Spleen (tissue), 11 donors: ENCODE measurements around the gene PNLDC1. TPM values are rescaled to one million over a fixed set of nuclear protein-coding genes. Genes with fewer than 3 reads are reported as not detected.

Experiments
- DNase-seq: peaks from one replicate; pipeline ENCODE4 v3.0.0-alpha.2; 2020
- H3K27ac ChIP-seq, 8 donors: fragments of 200-600 bp; sonication (generic) in 7 of 8; 1 replicate in 4 of 8; 2 replicates in 4 of 8; pipeline versions ENCODE4 v1.5.0 to v1.8.0; 2016 to 2021; ENCODE audit warnings: inconsistent platforms in 4 of 8, mild to moderate bottlenecking in 4 of 8, moderate library complexity in 1 of 8
- H3K27me3 ChIP-seq, 7 donors: fragments of 200-600 bp; sonication (generic) in 6 of 7; replicated peaks in 1 of 7; 1 replicate in 4 of 7; 2 replicates in 3 of 7; pipeline versions ENCODE4 v1.5.0 to v1.8.0; 2016 to 2021; ENCODE audit warnings: inconsistent platforms in 3 of 7, mild to moderate bottlenecking in 1 of 7
- H3K36me3 ChIP-seq, 6 donors: fragments of 200-600 bp; sonication (generic) in 5 of 6; 1 replicate in 4 of 6; 2 replicates in 2 of 6; pipeline versions ENCODE4 v1.5.0 to v1.8.0; 2016 to 2021; ENCODE audit warnings: inconsistent platforms in 2 of 6
- H3K4me1 ChIP-seq, 6 donors: fragments of 200-600 bp; sonication (generic) in 5 of 6; 1 replicate in 3 of 6; 2 replicates in 3 of 6; pipeline versions ENCODE4 v1.5.0 to v1.8.0; 2016 to 2021; ENCODE audit warnings: inconsistent platforms in 3 of 6
- H3K4me3 ChIP-seq, 8 donors: fragments of 200-600 bp; sonication (generic) in 7 of 8; 1 replicate in 4 of 8; 2 replicates in 4 of 8; pipeline versions ENCODE4 v1.5.0 to v1.8.0; 2016 to 2021; ENCODE audit warnings: inconsistent platforms in 4 of 8, mild to moderate bottlenecking in 4 of 8, moderate library complexity in 2 of 8
- H3K9me3 ChIP-seq, 8 donors: fragments of 200-600 bp; sonication (generic) in 7 of 8; 1 replicate in 4 of 8; 2 replicates in 4 of 8; pipeline versions ENCODE4 v1.5.0 to v1.8.0; 2016 to 2021; ENCODE audit warnings: inconsistent platforms in 4 of 8
- CTCF ChIP-seq, 11 experiments: fragments of 200-600 bp in 7 of 11; fragments of 450-650 bp in 4 of 11; sonication (generic) in 4 of 11; IDR thresholded peaks in 8 of 11; conservative IDR thresholded peaks in 3 of 11; 1 replicate in 7 of 11; 2 replicates in 4 of 11; pipeline versions ENCODE4 v1.4.0 to v1.8.0; 2016 to 2021; ENCODE audit warnings: antibody characterized with exemption in 11 of 11, inconsistent platforms in 4 of 11, mild to moderate bottlenecking in 1 of 11
- POLR2A ChIP-seq, 3 donors: fragments of 450-650 bp; IDR thresholded peaks; one replicate each; pipeline ENCODE4 v1.5.1; 2017; ENCODE audit warnings: antibody characterized with exemption in 3 of 3, mild to moderate bottlenecking in 1 of 3
- POLR2AphosphoS5 ChIP-seq, 3 donors: sonication (generic); formaldehyde crosslinking; IDR thresholded peaks; one replicate each; pipeline ENCODE4 v1.5.1; 2017; ENCODE audit warnings: antibody characterized with exemption in 3 of 3
- WGBS, 5 donors: extraction: QIAGEN DNeasy Blood & Tissue Kit in 3 of 5; methylation state at CpG; one replicate each; pipeline versions ENCODE4 v1.1.5 to v1.1.7; 2013 to 2018; 5-methylcytosine and 5-hydroxymethylcytosine counted together
- intact Hi-C: fragments of 100-400 bp; cut with DNase I; formaldehyde crosslinking; loops from one replicate; pipeline ENCODE4 v1.15.0; 2023; ENCODE audit warnings: low total_unique reads
- polyA plus RNA-seq, 3 donors: library from polyadenylated mRNA; stranded (reverse); fragments of 200-250 nt; gene quantifications; one replicate each; pipeline ENCODE4 v1.2.1, GENCODE V29; 2013
- total RNA-seq, 7 donors: library from RNA; depleted of rRNA in 3 of 7; stranded (reverse); fragments of >200 nt in 3 of 7; fragmentation: NEBNext Ultra II Directional in 4 of 7; extraction: Animal tissue kit (Norgen Biotek cat#: 25700) in 4 of 7; gene quantifications; one replicate each; pipeline versions ENCODE4 v1.1.0 to v1.2.1, GENCODE V29; 2016 to 2021
- donor health status: healthy with polysubstance abuse.
- donor health status: DM: no; HTN: no; CAD: no; lungs with moderate emphysema.
- donor health status: DM: no; HTN: no; CAD: no.
- donor health status: Bipolar disorder and iron deficiency.
- donor health status: healthy.
- donor health status: DM: no; HTN: no; CAD: no.
- donor health status: DM: yes; HTN: yes; CAD: no.

The PNLDC1 gene
- total and polyA plus RNA-seq, 10 donors: 0.11 to 1.2 (median 0.32) TPM; not detected in 6

GRCh38 chr6:159788276-159788675 lies 11.8 kb upstream of the PNLDC1 start:
- peaks cover 0 to 65% (median 46%) of the 10 kb centered on the region in 6 donors for H3K36me3 ChIP-seq
- no peaks in the 10 kb centered on the region for H3K9me3 ChIP-seq
- intact Hi-C loops: loop anchor here (10.0 kb wide), 1 partner anchor 53 kb away; no protein-coding TSS in a partner anchor
- WGBS, 5 donors: 34 to 52% (median 42%) methylated on average over 15 of the region's 15 CpGs
- DNase-seq: no peak
- peaks cover 31 to 84% (median 56%) of the 10 kb centered on the region in 6 donors for H3K4me1 ChIP-seq
- peak overlapping the region; percentile 88 to 98 (median 93) for H3K4me3 ChIP-seq
- peak overlapping the region in 7 of 8 donors; percentile 95 to 99 (median 97) for H3K27ac ChIP-seq
- H3K27me3 ChIP-seq: no peaks in the 10 kb centered on the region
- TF ChIP-seq POLR2A (IDR thresholded peaks at IDR 0.05): no peak
- no peak for TF ChIP-seq CTCF (IDR thresholded peaks at IDR 0.05 in 8 of 11, conservative IDR thresholded peaks at IDR 0.05 in 3 of 11)
- no peak for TF ChIP-seq POLR2AphosphoS5 (IDR thresholded peaks at IDR 0.05)

GRCh38 chr6:159788753-159789376 lies 11.2 kb upstream of the PNLDC1 start:
- 0 to 1% (median 0%) methylated on average over 38 to 60 of the region's 60 CpGs for WGBS, 5 donors
- no peaks in the 10 kb centered on the region for H3K9me3 ChIP-seq
- no peaks in the 10 kb centered on the region for H3K27me3 ChIP-seq
- TF ChIP-seq POLR2A (IDR thresholded peaks at IDR 0.05) (no peak), POLR2AphosphoS5 (IDR thresholded peaks at IDR 0.05) (peak in 2 of 3 donors; percentile 1 to 27), CTCF (IDR thresholded peaks at IDR 0.05 in 8 of 11, conservative IDR thresholded peaks at IDR 0.05 in 3 of 11) (no peak)
- intact Hi-C loops: loop anchor here (10.0 kb wide), 1 partner anchor 54 kb away; no protein-coding TSS in a partner anchor
- peaks cover 28 to 83% (median 59%) of the 10 kb centered on the region in 6 donors for H3K4me1 ChIP-seq
- H3K27ac ChIP-seq: peak overlapping the region; percentile 85 to 99 (median 97)
- H3K4me3 ChIP-seq: peak overlapping the region; percentile 88 to 98 (median 93)
- H3K36me3 ChIP-seq: peaks cover 0 to 65% (median 44%) of the 10 kb centered on the region in 6 donors
- DNase-seq: peak; percentile 91

DNA sequence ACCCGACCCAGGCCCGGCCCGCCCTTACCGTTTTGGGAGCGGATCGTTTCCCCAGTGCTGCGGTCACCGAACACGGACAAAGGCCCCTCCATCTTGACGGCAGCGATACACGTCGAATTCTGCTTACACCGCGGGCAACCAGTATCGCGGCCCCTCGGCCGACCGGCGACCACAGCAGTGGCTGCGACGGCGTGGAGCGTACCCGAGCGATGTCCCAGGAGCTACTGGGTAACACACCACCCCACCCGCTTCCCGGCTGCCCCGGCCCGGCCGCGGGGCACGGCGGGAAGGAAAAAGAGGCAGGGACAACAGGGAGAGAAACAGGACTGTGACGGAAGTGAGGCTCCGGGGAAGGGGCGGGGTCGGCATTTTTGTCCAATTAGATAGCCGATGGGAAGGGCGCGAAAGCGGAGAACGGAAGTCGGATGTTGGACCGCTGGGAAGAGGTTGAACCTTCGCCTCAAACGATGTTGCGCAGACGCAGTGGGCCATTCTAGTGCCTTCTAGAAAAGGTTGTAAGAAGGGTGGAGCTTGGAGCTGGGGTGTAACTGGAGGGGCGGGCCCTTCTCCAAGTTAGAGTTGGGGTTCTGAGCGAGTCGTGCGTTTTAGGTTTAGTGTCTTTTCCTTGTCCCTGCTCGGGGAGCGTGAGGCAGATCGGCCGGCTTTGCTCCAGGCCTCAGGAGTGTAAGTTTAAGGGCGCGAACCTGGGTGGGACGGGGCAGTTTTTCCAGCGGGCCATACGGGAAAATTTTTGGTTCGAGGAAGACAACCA lies 10.5 kb upstream of the PNLDC1 start, which contains the start of gene TCP1:
TSS of gene TCP1 (minus strand) at position 226 of the 772 bp plus-strand sequence. CDS start at position 92, 134 bp downstream.
- H3K4me1 ChIP-seq: peaks cover 28 to 84% (median 62%) of the 10 kb centered on the region in 6 donors
- peak; percentile 99 for DNase-seq
- H3K27ac ChIP-seq: peak within 1 kb of the TSS; percentile 85 to 99 (median 97)
- H3K27me3 ChIP-seq: no peaks in the 10 kb centered on the region
- intact Hi-C loops: loop anchor here (10.0 kb wide), 2 partner anchors 55 to 175 kb away; partner anchors contain the start of gene IGF2R
- H3K36me3 ChIP-seq: peaks cover 0 to 65% (median 42%) of the 10 kb centered on the region in 6 donors
- peak within 1 kb of the TSS; percentile 88 to 98 (median 93) for H3K4me3 ChIP-seq
- WGBS, 5 donors: 0 to 1% (median 0%) methylated on average over 54 to 64 of the region's 64 CpGs
- no peaks in the 10 kb centered on the region for H3K9me3 ChIP-seq
- TF ChIP-seq CTCF (IDR thresholded peaks at IDR 0.05 in 8 of 11, conservative IDR thresholded peaks at IDR 0.05 in 3 of 11) (peak in 3 of 11 experiments; percentile 5 to 26 (median 17)), POLR2A (IDR thresholded peaks at IDR 0.05) (peak in 2 of 3 donors; percentile 81 to 93), POLR2AphosphoS5 (IDR thresholded peaks at IDR 0.05) (peak; percentile 98 to 99 (median 99))
